ENCODE results near the gene SUSD5.
"Not testable (repeated sequence)": the region's sequence is repeated elsewhere in the genome, so short reads cannot be mapped to it uniquely, and the experiment has no call there.

Gene SUSD5

GRCh38 chr3:33202711-33203457, 15.7 kb downstream of the SUSD5 start:
- Histone ChIP-seq H3K9me3 (ENCODE audit: control insufficient read depth, low read length) (no peaks in the 10 kb centered on the region), H3K36me3 (ENCODE audit: control insufficient read depth, insufficient read depth, low read length) (no peaks in the 10 kb centered on the region), H3K4me1 (ENCODE audit: control insufficient read depth, insufficient read depth, low read length) (no peaks in the 10 kb centered on the region), H3K27ac (ENCODE audit: insufficient read depth, low read depth, low read length, poor library complexity, severe bottlenecking) (no peak overlapping the region), H3K27me3 (ENCODE audit: control insufficient read depth, insufficient read depth, low read length, poor library complexity, severe bottlenecking) (no peaks in the 10 kb centered on the region), H3K4me3 (ENCODE audit: insufficient read depth, low read depth, low read length) (no peak overlapping the region)
- 62 to 63% methylated on average over 6 of the region's 6 CpGs for WGBS, 2 experiments

DNA sequence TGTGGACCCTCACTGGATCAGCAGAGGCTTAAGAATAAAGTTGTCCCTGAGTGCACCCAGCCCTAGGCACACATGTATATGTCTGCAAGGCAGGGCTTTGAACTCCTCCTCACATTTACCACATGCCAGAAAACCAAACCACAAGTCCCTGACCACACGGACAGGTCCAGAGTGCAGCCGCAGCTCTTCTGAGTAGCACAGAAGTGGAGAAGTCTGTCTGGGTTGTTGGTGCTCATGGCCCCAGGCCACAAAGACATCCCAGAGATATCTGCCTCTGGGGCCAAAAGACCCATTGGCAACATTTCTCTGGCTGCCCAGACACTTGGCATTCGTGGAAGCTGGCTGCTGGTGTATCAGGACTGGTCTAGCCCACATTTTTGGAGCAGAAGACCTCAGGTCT, 17.4 kb downstream of the SUSD5 start:
- H3K27ac ChIP-seq (ENCODE audit: insufficient read depth, low read depth, low read length, poor library complexity, severe bottlenecking): no peak overlapping the region
- WGBS, 2 experiments: 95 to 97% methylated on average over 3 of the region's 3 CpGs
- H3K9me3 ChIP-seq (ENCODE audit: control insufficient read depth, low read length): no peaks in the 10 kb centered on the region
- H3K27me3 ChIP-seq (ENCODE audit: control insufficient read depth, insufficient read depth, low read length, poor library complexity, severe bottlenecking): no peaks in the 10 kb centered on the region
- H3K4me3 ChIP-seq (ENCODE audit: insufficient read depth, low read depth, low read length): no peak overlapping the region
- no peaks in the 10 kb centered on the region for H3K4me1 ChIP-seq (ENCODE audit: control insufficient read depth, insufficient read depth, low read length)
- no peaks in the 10 kb centered on the region for H3K36me3 ChIP-seq (ENCODE audit: control insufficient read depth, insufficient read depth, low read length)

DNA sequence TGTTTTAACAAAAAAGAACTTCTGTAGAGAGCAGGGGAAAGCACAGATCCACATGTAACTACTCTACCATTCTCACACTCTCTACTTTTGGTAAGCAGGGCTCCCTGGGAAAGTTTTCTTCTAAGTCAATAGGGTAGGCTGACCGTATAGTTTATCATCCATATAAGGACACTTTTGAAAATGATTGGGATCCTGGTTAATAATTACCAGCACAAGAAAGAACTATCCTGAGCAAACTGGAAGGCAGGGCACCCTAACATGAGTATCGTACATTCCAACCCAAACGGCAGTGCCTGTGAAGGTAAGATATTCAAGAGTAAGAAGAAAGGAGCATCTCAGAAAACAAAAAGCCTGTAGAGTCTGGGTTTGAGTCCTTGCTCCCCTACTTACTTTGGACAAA, 22.1 kb downstream of the SUSD5 start:
- no peaks in the 10 kb centered on the region for H3K27me3 ChIP-seq (ENCODE audit: control insufficient read depth, insufficient read depth, low read length, poor library complexity, severe bottlenecking)
- H3K9me3 ChIP-seq (ENCODE audit: control insufficient read depth, low read length): no peaks in the 10 kb centered on the region
- no peaks in the 10 kb centered on the region for H3K36me3 ChIP-seq (ENCODE audit: control insufficient read depth, insufficient read depth, low read length)
- H3K27ac ChIP-seq (ENCODE audit: insufficient read depth, low read depth, low read length, poor library complexity, severe bottlenecking): no peak overlapping the region
- no peaks in the 10 kb centered on the region for H3K4me1 ChIP-seq (ENCODE audit: control insufficient read depth, insufficient read depth, low read length)
- no peak overlapping the region for H3K4me3 ChIP-seq (ENCODE audit: insufficient read depth, low read depth, low read length)
- 77 to 82% methylated on average over 2 to 3 of the region's 3 CpGs for WGBS, 2 experiments

DNA sequence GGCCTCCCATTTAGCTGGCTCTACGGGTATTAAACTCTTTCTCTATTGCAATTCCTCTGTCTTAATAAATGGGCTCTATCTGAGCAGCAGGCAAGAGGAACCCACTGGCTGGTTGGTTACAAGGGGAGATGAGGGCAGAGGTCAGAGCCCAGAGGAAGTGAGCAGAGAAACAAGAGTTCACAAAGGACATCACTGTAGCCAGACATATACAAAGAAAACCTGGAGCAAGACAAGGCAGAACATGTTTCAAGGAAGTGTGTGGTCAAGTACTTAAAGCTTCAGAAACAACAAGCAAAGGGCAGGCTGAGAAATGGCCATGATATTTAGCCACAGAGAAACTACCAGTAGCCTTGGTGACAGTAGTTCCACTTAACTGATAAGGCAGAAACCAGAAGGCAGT, 24.3 kb downstream of the SUSD5 start:
- 78 to 90% methylated on average over 1 of the region's 1 CpG for WGBS, 2 experiments
- Histone ChIP-seq H3K4me1 (ENCODE audit: control insufficient read depth, insufficient read depth, low read length) (no peaks in the 10 kb centered on the region), H3K36me3 (ENCODE audit: control insufficient read depth, insufficient read depth, low read length) (no peaks in the 10 kb centered on the region), H3K27ac (ENCODE audit: insufficient read depth, low read depth, low read length, poor library complexity, severe bottlenecking) (no peak overlapping the region), H3K27me3 (ENCODE audit: control insufficient read depth, insufficient read depth, low read length, poor library complexity, severe bottlenecking) (no peaks in the 10 kb centered on the region), H3K9me3 (ENCODE audit: control insufficient read depth, low read length) (no peaks in the 10 kb centered on the region), H3K4me3 (ENCODE audit: insufficient read depth, low read depth, low read length) (no peak overlapping the region)

DNA sequence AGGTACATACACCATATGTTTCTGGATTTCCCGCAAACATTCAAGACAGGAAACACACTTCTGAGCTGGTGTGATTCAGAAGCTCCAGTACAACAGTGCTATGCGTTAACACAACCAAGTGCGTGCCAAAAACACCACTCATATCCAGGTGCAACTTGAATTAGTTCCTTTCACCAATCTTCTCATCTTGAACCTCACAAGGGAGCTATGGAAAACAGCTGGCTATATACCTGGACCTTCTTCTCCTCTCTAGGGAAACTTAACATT, 31.3 kb downstream of the SUSD5 start:
- Histone ChIP-seq H3K36me3 (ENCODE audit: control insufficient read depth, insufficient read depth, low read length) (no peaks in the 10 kb centered on the region), H3K27me3 (ENCODE audit: control insufficient read depth, insufficient read depth, low read length, poor library complexity, severe bottlenecking) (no peaks in the 10 kb centered on the region), H3K4me1 (ENCODE audit: control insufficient read depth, insufficient read depth, low read length) (no peaks in the 10 kb centered on the region), H3K4me3 (ENCODE audit: insufficient read depth, low read depth, low read length) (no peak overlapping the region), H3K27ac (ENCODE audit: insufficient read depth, low read depth, low read length, poor library complexity, severe bottlenecking) (no peak overlapping the region), H3K9me3 (ENCODE audit: control insufficient read depth, low read length) (no peaks in the 10 kb centered on the region)
- WGBS, 2 experiments: 92 to 95% methylated on average over 3 of the region's 3 CpGs

DNA sequence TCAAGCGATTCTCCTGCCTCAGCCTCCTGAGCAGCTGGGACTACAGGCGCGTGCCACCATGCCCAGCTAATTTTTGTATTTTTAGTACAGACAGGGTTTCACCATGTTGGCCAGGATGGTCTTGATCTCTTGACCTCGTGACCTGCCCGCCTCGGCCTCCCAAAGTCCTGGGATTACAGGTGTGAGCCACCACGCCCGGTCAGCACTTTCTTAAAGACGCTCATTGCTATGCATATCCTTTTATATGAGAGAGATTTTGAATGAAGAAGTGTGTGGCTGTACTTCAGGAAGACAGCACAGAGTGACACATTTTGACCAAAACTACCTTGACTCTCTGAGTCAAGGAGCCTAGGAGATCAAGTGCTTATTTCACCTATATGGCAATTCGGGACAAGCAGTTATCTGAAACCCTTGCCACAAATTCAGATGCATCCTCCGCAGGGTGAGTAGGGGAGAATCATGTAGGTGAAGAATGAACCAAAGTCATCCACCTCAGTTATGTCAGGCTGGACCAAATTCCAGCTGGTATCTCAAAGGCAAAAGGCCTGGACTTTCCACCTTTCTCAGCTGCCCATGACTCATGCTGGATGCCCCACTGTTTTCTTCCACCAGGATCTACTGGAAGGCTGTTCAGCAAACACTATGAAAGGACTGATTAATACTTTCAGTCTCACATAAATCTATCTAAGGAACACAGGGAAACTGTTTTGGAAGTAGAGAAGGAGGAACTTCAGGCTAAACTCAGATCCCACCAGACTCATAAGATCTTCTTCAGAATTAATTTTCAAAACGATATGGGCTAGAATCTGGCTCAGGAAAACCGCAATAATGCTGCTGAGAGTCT, 31.9 kb downstream of the SUSD5 start:
- H3K27ac ChIP-seq (ENCODE audit: insufficient read depth, low read depth, low read length, poor library complexity, severe bottlenecking): no peak overlapping the region
- H3K36me3 ChIP-seq (ENCODE audit: control insufficient read depth, insufficient read depth, low read length): no peaks in the 10 kb centered on the region
- no peaks in the 10 kb centered on the region for H3K4me1 ChIP-seq (ENCODE audit: control insufficient read depth, insufficient read depth, low read length)
- 93 to 95% methylated on average over 13 of the region's 13 CpGs for WGBS, 2 experiments
- H3K27me3 ChIP-seq (ENCODE audit: control insufficient read depth, insufficient read depth, low read length, poor library complexity, severe bottlenecking): no peaks in the 10 kb centered on the region
- no peaks in the 10 kb centered on the region for H3K9me3 ChIP-seq (ENCODE audit: control insufficient read depth, low read length)
- no peak overlapping the region for H3K4me3 ChIP-seq (ENCODE audit: insufficient read depth, low read depth, low read length)

- Histone ChIP-seq H3K4me3 (ENCODE audit: insufficient read depth, low read depth, low read length) (no peak overlapping the region), H3K27ac (ENCODE audit: insufficient read depth, low read depth, low read length, poor library complexity, severe bottlenecking) (no peak overlapping the region), H3K36me3 (ENCODE audit: control insufficient read depth, insufficient read depth, low read length) (no peaks in the 10 kb centered on the region), H3K9me3 (ENCODE audit: control insufficient read depth, low read length) (no peaks in the 10 kb centered on the region), H3K4me1 (ENCODE audit: control insufficient read depth, insufficient read depth, low read length) (no peaks in the 10 kb centered on the region), H3K27me3 (ENCODE audit: control insufficient read depth, insufficient read depth, low read length, poor library complexity, severe bottlenecking) (no peaks in the 10 kb centered on the region)
- WGBS, 2 experiments: 91 to 98% methylated on average over 2 of the region's 2 CpGs
These were observed 33.7 kb downstream of the SUSD5 start for GRCh38 chr3:33184863-33185262.

DNA sequence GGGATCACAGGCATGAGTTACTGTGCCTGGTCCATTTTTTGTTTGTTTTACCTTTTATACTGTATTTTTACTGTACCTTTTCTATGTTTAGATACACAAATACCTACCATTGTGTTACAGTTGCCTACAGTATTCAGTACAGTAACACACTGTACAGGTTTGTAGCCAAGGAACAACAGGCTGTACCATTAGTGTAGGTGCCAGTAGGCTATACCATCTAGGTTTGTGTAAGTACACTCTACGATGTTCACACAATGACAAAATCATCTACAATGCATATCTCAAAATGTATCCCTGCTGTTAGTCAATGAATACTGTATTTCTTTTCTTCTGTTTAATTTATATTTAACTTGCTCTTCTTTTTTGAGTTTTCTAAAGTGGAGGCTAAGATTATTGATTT, 37.0 kb downstream of the SUSD5 start:
- H3K27me3 ChIP-seq (ENCODE audit: control insufficient read depth, insufficient read depth, low read length, poor library complexity, severe bottlenecking); H3K4me1 ChIP-seq (ENCODE audit: control insufficient read depth, insufficient read depth, low read length); H3K36me3 ChIP-seq (ENCODE audit: control insufficient read depth, insufficient read depth, low read length); H3K4me3 ChIP-seq (ENCODE audit: insufficient read depth, low read depth, low read length); H3K9me3 ChIP-seq (ENCODE audit: control insufficient read depth, low read length); H3K27ac ChIP-seq (ENCODE audit: insufficient read depth, low read depth, low read length, poor library complexity, severe bottlenecking): not testable (repeated sequence)
- WGBS, 2 experiments: 100% methylated on average over 1 of the region's 1 CpG; no CpG with 5 or more reads in 1 of the 2 experiments

GRCh38 chr3:33181229-33181628, 37.4 kb downstream of the SUSD5 start:
- Histone ChIP-seq H3K27ac (ENCODE audit: insufficient read depth, low read depth, low read length, poor library complexity, severe bottlenecking) (no peak overlapping the region), H3K4me1 (ENCODE audit: control insufficient read depth, insufficient read depth, low read length) (no peaks in the 10 kb centered on the region), H3K36me3 (ENCODE audit: control insufficient read depth, insufficient read depth, low read length) (no peaks in the 10 kb centered on the region), H3K27me3 (ENCODE audit: control insufficient read depth, insufficient read depth, low read length, poor library complexity, severe bottlenecking) (no peaks in the 10 kb centered on the region), H3K4me3 (ENCODE audit: insufficient read depth, low read depth, low read length) (no peak overlapping the region), H3K9me3 (ENCODE audit: control insufficient read depth, low read length) (no peaks in the 10 kb centered on the region)
- 94 to 95% methylated on average over 4 to 5 of the region's 5 CpGs for WGBS, 2 experiments

DNA sequence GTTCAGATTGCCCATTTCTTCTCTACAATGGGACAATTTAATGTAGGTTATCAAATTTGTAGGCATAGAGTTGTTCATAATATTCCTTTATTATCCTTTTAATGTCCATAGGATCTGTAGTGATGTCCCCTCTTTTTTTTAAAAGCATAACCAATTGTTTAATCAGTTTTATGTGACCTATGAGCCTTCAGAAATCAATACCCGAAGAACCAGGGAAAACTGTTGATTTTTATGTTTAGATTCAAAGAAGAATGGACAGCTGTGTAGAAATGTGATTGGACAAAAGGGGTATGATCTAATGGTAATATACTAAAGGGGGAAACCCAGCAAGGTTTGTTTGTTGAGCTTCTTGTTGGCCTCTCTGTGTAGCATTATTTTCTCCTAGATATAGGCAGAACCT, 39.5 kb downstream of the SUSD5 start:
- WGBS, 2 experiments: 92 to 97% methylated on average over 1 of the region's 1 CpG
- Histone ChIP-seq H3K27me3 (ENCODE audit: control insufficient read depth, insufficient read depth, low read length, poor library complexity, severe bottlenecking) (no peaks in the 10 kb centered on the region), H3K9me3 (ENCODE audit: control insufficient read depth, low read length) (no peaks in the 10 kb centered on the region)

More for the DNA sequence above, 39.5 kb downstream of the SUSD5 start:
- Histone ChIP-seq H3K4me3 (ENCODE audit: insufficient read depth, low read depth, low read length) (no peak overlapping the region), H3K36me3 (ENCODE audit: control insufficient read depth, insufficient read depth, low read length) (no peaks in the 10 kb centered on the region), H3K27ac (ENCODE audit: insufficient read depth, low read depth, low read length, poor library complexity, severe bottlenecking) (no peak overlapping the region), H3K4me1 (ENCODE audit: control insufficient read depth, insufficient read depth, low read length) (no peaks in the 10 kb centered on the region)

Measured in ectodermal cell (in vitro differentiated cells).